Measurements from ENCODE around the gene ULK3. TPM values are rescaled to one million over a fixed set of nuclear protein-coding genes. Genes with fewer than 3 reads are reported as not detected.

Gene ULK3
- total and polyA plus RNA-seq, 2 of the 4 experiments (the other 2 are of a cell fraction) = 11.8 to 22.7 TPM

DNA sequence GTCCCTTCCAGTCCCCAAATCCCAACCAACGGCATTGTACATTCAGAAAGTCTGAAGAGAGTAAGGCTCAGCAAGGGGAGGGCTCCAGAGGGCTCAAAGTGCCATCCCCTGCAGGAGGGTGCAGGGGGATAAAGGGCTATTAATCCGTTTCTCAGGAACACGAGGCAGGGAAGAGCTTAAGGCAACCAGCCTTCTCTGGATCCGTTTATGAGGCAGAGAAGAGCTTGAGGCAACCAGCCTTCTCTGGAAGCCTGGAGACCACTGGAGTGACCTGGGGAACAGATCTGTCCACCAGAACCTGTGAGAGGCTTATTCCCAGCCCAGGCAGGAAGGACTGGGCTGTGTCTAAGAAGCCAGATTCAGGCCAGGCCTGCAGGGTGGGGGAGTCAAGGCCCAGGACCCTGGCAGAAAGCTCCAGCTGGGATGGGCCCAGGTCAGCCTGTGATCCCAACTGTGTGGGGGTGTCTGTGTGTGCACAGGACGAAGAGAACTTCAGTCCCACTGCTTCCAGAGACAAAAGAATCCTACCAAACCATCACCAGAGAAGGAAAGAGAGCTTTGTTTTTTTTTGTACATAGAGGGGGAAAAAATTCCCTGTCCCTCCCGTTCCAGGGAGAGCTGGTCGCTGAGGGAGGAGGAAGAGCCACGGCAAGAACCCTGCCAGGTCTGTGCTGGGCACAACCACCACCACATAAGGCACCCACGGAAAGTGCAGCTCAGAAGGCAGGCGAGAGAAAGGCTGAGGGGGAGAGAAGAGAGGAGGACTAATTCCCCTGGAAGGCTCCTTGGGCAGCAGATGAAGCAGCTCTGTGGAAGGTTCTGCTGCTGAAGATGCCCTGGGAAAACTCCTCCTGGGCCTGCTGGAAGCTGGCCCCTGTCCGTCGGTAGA lies 1.6 kb upstream of the ULK3 start:
- Histone ChIP-seq H3K4me3 (ENCODE audit: insufficient read depth, low read depth, low read length) (no peak overlapping the region), H2BK5ac (ENCODE audit: low read depth, low read length, poor library complexity, severe bottlenecking) (no peak overlapping the region), H4K91ac (ENCODE audit: insufficient read depth, low read depth, low read length) (no peak overlapping the region), H3K9ac (ENCODE audit: low read depth, low read length) (no peak overlapping the region), H3K9me1 (ENCODE audit: insufficient read depth, low read length) (0 out of 2 replicates have a peak, but pooled peaks cover 3% of the 10 kb centered on the region), H3K27me3 (ENCODE audit: control insufficient read depth, insufficient read depth, low read length) (no peaks in the 10 kb centered on the region), H2BK120ac (ENCODE audit: low read depth, low read length) (no peak overlapping the region), H3K4me2 (ENCODE audit: low read depth, low read length) (no peak overlapping the region), H3K56ac (ENCODE audit: extremely low read depth, insufficient read depth, low read length) (no peak overlapping the region), H3K23ac (ENCODE audit: low read depth, low read length) (no peak overlapping the region), H4K8ac (ENCODE audit: low read depth in 2 of 2, low read length in 2 of 2) (no peak overlapping the region), H3K14ac (replicated peaks; ENCODE audit: low read depth, low read length) (no peak overlapping the region), H3K27ac (ENCODE audit: insufficient read depth, low read length) (no peak overlapping the region), H2AK5ac (ENCODE audit: low read depth, low read length) (no peak overlapping the region), H2AFZ (replicated peaks; ENCODE audit: low read length, poor library complexity) (no peak overlapping the region), H3K79me1 (ENCODE audit: low read depth in 1 of 2, low read length in 2 of 2) (peaks cover 0 to 17% of the 10 kb centered on the region in 2 experiments; a peak in 1 of 4 replicates), H4K5ac (ENCODE audit: low read depth, low read length) (no peak overlapping the region), H3K9me3 (ENCODE audit: control insufficient read depth, insufficient read depth, low read length) (no peaks in the 10 kb centered on the region), H3K4me1 (ENCODE audit: control insufficient read depth, insufficient read depth, low read length) (peaks cover 4% of the 10 kb centered on the region; the same call in 1 of the 2 replicates), H3K4ac (ENCODE audit: low read depth, low read length) (no peak overlapping the region), H2BK15ac (ENCODE audit: low read depth, low read length) (no peak overlapping the region), H3K36me3 (ENCODE audit: control insufficient read depth, insufficient read depth, low read length) (peaks cover 24% of the 10 kb centered on the region), H2AK9ac (replicated peaks; ENCODE audit: low read depth, low read length, poor library complexity) (peak overlapping the region; percentile 94), H3K18ac (ENCODE audit: low read depth, low read length) (no peak overlapping the region), H2BK20ac (ENCODE audit: low read depth, low read length) (no peak overlapping the region), H4K20me1 (ENCODE audit: insufficient read depth, low read length) (no peaks in the 10 kb centered on the region)
- DNase-seq (no peak), ATAC-seq (ENCODE audit: low read depth) (no peak)
- BruUV-seq (replicated peaks) = no TSS peak
- 85% methylated on average over 3 of the region's 12 CpGs; no CpG with 5 or more reads in 1 of the 2 experiments for WGBS, 2 experiments (ENCODE audit: extremely low coverage in 2 of 2, insufficient read length in 1 of 2)
- ChIA-PET CTCF (no interaction called here), POLR2A (ENCODE audit: unreplicated experiment) (no interaction called here)
- intact Hi-C loops (cut with micrococcal nuclease) (loop anchor here (5.0 kb wide), 2 partner anchors 48 to 63 kb away; partner anchors contain the start of genes FAM219B and MPI), in situ Hi-C loops (cut with MboI; ENCODE audit: low sequenced_read_pairs) (no loop called here), dilution Hi-C loops (cut with HindIII; ENCODE audit: low sequenced_read_pairs, unreplicated experiment) (no loop called here)
- TF ChIP-seq FOS (IDR thresholded peaks at IDR 0.05; ENCODE audit: low read depth, low read length) (no peak), MAFK (IDR thresholded peaks at IDR 0.05; ENCODE audit: low read depth, low read length) (no peak), SMC3 (IDR thresholded peaks at IDR 0.05; ENCODE audit: low read depth, low read length) (no peak), MXI1 (IDR thresholded peaks at IDR 0.05; ENCODE audit: borderline replicate concordance, low read depth, low read length) (no peak), POLR2A (IDR thresholded peaks at IDR 0.05; ENCODE audit: low read depth, low read length) (no peak), NFE2L2 (IDR thresholded peaks at IDR 0.05; ENCODE audit: low read depth, low read length) (no peak), BHLHE40 (IDR thresholded peaks at IDR 0.05; ENCODE audit: low read depth, low read length) (no peak), USF2 (IDR thresholded peaks at IDR 0.05; ENCODE audit: low read depth, low read length) (no peak)
- TF ChIP-seq, protein P1, sequence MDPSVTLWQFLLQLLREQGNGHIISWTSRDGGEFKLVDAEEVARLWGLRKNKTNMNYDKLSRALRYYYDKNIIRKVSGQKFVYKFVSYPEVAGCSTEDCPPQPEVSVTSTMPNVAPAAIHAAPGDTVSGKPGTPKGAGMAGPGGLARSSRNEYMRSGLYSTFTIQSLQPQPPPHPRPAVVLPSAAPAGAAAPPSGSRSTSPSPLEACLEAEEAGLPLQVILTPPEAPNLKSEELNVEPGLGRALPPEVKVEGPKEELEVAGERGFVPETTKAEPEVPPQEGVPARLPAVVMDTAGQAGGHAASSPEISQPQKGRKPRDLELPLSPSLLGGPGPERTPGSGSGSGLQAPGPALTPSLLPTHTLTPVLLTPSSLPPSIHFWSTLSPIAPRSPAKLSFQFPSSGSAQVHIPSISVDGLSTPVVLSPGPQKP (IDR thresholded peaks at IDR 0.05; ENCODE audit: borderline replicate concordance, low read depth, low read length) = no peak

All from IMR-90 (cell line).